HTR-8/SVneo (cell line): Measurements from ENCODE around the gene SAMD14.

Experiments used
- DNase-seq: peaks from one replicate; pipeline ENCODE4 v3.0.0; 2011; ENCODE audit warnings: low spot score, mixed read lengths; ENCODE audit not compliant: insufficient read length
- FAIRE-seq: peaks from 2 replicates; lab custom pipeline; 2011; peaks lifted over from hg19 to GRCh38; lab: Jason Lieb, UNC

The SAMD14 gene

DNA sequence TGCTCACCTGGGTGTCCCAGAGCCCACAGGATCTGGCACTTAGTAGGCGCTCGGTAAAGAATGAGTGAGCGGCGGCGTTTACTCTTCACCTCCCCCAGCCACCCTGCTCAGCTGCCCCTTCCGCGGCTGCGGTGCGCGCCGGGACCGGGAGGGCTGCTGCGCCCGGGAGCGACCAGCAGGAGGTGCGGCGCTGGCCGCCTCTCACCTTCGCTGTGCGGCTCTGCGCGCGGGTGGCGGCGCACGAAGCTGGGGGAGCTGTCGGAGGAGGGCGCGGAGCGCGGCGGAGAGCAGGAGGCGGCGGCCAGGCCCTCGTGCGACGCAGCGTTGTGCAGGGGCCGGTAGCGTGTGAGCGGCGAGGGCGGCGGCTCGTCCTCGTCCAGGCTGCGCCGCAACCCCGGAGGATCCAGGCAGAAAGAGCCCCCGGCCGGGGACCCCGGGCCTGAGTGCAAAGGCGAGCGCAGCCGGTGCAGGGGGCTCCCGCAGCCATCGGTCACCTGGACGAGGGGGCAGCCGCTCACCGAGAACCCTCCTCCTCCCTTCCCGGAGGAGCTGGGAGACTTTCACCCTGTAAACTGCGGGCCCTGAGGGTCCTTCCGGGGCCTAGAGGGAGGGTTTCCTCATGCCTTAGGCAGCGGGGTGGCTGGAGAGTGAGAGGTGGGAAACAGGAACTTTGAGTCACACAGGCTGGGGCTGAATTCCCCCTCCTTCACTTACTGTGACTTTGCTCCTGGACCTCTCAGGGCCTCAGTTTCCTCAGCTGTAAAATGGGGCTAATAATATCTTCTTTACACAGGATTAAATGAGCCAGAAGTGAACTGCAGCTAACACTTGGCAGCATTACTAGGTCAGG, 12.5 kb downstream of the SAMD14 start:
- DNase-seq, result no peak
- FAIRE-seq, result no peak

DNA sequence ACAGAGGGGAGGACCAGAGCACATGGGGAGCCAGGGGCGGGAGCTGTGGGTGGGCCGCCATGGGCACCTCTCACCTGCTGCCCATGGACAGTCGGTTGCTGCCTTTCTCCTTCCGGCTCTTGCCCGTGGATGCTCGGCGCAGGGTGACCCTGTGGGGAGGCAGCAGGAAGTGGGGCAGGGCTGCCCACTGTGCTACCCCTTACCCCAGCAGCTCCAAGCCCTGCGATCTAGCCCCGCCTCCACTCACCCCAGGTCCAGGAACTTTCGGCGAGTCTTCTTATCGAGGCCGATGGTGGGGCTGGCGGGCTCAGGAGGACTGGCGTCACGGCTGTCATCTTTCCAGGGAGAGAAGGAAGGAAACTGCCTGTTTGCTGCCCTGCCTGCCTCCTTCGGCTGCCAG, 14.2 kb downstream of the SAMD14 start:
- DNase-seq (no peak), FAIRE-seq (no peak)

DNA sequence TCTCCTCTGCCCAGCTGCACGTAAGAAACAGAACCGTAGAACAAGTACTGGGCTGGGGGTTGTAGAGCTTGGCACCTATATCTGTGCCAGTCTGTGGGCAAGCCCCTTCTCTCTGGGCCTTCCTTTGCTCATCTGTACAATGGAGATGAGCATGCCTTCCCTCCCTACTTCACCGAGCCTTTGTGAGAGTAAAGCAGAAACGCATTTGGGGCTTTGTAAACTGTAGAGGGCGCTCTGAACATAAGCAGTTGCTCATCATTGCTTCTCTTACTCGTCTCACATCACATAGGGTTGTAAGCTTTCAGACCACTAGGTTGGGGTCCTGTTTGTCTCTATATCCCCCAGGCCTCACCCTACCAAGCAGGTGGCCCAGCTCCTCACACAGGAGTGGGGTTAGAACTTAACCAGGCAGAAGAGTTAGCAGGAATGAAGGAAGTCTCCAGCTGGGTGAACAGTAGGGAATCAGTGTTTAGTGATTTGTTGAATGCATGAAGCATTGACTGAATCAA, 15.1 kb downstream of the SAMD14 start:
- peak; percentile 64 for FAIRE-seq

DNA sequence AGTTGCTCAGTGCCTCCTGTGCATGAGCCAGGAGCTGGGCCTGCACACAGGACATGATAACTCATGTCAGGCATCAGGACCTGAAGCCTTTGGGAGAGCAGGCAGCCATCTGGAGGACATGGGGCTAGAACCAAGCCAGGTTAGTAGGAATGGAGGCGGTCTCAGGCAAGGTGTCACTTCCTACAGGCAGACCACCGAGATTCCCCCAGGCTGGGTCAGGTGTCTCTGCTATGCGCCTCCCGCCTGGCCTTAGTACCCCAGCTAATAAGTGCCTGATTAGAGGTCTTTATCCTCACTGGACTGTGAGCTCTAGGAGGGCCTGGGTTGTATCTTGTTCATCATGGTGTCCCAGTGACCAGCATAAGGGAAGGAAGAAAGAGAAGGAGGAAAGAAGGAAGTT, 15.6 kb downstream of the SAMD14 start:
- DNase-seq, result no peak
- no peak for FAIRE-seq

More for the DNA sequence above, 15.1 kb downstream of the SAMD14 start:
- DNase-seq, result peak; percentile 73

DNA sequence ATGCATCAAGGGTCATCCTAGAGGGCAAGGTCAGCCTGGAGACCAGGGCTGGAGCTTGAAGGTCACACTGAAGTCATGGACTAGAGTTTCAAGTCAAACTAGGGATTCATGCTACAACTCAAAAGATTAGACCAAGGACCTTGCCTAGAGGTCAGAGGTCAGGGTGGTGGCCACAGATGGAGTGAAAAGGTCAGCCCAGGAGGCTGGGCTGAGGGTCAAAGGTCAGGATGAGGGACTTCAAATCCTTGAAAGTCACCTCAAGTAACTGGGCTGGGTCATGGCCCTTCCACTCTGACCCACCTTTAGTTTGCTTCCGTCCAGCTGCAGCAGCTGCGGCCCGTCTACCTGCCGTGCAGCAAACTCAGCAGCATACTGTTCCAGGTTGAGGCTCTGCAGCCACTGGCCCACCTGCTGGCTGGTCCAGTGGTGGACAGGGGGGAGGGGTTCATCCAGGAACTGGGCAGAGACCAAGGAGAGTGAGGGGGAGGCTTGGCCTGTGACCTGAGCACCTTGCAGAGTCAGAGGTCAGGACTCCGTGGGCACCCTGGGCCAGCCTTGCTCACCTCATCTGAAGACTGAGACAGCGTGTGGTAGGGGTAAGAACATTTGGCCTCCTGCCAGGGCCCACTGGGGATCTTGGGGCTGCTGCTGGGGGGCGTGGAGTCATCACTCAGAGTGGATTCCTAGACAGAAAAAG, 16.2 kb downstream of the SAMD14 start:
- DNase-seq (no peak), FAIRE-seq (no peak)

DNA sequence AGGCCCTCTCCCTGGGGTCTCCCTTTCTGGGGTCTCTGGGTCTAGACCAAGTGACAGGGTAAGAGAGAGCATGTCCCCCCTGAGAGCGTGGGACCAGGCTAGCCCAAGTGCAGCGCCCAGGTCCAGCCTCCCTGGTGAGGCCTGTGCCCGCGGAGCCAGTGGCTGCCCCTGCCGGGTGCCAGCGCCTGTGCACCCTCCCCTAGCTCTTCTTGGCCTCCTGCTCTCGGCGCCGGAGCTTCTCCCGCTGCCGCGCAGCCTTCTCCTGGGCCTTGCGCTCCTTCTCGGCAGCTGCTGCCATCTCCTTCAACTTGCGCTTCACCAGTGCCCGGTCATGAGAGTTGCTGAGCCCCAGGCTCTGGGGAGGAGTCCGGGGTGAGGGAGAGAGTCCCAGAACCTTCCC, 17.3 kb downstream of the SAMD14 start:
- FAIRE-seq, result no peak
- no peak for DNase-seq

DNA sequence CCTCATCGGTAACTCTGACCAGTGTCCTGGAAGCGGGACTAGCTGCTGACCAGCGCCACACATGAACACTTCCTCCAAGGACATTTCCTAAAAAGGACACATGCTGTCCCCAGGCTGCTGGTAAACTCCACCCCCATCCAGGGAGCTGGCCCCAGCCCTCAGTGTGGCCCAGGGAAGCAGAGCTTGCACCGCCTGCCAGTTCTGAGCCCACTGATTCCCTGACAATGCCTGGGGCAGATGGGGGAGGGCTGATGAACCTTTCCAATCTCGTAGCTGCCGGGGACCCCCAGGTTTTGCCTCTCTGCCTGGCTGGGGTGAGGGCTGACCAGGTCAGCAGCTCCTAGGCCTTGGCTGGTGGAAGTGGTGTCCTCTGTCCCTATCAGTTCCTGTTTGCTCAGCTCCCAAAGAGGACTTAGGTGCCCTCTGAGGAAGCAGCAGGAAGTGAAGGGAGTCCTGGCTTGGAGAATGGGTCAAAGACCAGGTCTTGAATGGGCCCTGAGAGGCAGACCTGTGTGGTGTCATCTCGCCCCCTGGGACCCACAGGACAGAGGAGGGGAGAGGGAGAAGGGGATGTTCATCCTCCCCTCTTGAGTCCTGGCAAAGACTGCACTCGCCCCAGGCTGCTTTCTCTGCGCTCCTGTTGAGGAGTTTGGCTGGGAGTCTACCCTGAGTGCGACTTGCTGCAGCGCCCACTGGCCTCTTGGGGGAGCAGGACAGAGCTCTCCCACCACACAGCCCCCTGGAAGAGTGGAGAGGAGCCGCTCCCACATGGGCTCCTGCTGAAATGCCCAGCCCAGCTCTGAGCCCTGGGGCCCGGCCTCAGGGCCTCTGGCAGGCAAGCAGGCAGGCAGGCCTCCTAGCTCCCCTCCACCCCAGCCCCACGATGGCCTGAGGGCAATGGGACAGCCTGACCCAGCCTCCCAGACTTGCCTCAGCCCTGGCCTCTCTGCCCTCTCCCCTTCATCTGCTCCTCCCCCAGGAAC, 18.0 kb downstream of the SAMD14 start:
- DNase-seq (no peak), FAIRE-seq (no peak)

DNA sequence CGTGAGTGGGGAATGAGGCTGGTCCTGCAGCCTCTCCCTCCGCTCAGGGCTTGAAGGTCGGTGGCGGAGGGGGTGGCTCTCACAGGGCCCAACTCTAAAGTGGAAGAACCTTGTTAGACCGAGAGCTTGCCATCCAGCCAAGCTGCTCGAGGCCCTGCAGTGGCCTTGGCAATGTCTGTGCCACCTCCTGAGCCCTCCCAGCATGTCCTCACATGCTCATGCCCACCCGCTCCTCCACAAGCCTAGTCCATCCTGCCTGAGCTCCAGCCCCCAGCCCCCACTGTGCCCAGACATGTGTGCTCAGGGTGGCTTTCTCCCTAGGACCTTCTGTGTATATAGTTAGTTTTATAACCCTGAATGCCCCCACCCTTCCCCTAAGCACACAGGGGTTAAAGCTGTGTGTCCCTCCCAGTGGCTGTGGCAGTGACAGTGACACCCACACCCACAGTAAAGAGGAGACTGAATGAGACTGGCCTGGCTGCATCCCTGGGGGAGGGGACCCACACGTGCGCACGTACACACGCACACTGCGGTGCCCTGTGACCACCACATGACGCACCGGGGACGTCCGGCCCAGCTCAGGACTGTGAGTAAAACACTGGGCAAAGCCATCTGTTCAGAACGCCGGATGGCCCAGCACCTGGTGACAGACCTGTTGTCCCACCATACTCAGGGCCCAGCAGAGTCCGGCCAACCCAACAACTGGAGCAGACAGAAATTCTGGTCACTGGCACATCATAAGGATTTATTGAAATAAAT, 19.2 kb downstream of the SAMD14 start:
- no peak for FAIRE-seq

DNA sequence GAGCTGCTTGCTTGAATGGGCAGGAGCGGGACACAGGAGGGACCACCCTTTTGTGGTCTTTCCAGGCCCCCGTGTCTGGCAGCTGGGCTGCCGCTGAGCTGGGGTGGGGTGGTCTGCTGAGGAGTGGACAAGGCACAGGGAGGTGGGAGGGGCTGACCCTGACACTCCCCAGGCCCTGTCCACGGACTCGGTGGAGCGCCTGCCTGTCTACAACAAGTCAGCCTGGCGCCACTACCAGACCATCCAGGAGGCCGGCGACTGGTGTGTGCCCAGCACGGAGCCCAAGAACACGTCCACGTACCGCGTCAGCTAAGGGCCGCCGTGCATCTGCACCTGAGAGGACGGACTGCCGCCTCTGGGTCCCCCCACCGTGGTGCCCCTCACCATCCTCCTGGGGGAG, 20.2 kb downstream of the SAMD14 start:
- DNase-seq, result no peak
- FAIRE-seq, result no peak

More for the DNA sequence above, 19.2 kb downstream of the SAMD14 start:
- DNase-seq, result no peak

DNA sequence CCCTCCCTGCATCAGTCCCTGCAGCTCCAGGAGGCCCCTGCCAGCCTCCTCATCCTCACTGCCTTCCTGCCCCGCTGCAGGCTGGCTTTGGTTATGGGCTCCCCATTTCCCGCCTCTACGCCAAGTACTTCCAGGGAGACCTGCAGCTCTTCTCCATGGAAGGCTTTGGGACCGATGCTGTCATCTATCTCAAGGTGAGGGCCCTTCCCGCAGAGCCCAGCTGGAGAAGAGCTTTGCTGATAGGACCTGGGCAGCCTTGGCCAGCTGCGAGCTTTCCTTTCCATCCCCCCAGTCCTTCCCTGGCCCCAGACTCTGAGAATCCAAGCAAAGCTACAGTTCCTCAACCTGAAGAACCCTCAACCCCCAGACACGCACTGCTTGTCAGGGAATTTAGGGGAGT, 20.8 kb downstream of the SAMD14 start:
- no peak for FAIRE-seq
- DNase-seq, result no peak

DNA sequence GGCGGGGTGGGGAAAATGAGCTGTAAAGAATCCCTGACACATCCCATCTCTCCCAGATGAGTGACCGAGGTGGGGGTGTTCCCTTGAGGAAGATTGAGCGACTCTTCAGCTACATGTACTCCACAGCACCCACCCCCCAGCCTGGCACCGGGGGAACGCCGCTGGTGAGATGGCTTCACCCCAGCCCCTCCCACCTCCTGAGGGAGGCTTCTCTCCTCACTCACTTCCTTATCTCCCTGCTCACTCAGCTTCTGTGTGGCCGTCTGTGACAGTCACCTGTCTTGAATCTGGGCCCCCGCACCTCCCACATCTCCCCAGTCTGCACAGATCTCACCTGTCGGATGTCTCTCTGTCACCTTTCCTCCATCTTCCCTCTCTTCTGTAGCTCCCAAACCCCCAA, 21.4 kb downstream of the SAMD14 start:
- no peak for FAIRE-seq

DNA sequence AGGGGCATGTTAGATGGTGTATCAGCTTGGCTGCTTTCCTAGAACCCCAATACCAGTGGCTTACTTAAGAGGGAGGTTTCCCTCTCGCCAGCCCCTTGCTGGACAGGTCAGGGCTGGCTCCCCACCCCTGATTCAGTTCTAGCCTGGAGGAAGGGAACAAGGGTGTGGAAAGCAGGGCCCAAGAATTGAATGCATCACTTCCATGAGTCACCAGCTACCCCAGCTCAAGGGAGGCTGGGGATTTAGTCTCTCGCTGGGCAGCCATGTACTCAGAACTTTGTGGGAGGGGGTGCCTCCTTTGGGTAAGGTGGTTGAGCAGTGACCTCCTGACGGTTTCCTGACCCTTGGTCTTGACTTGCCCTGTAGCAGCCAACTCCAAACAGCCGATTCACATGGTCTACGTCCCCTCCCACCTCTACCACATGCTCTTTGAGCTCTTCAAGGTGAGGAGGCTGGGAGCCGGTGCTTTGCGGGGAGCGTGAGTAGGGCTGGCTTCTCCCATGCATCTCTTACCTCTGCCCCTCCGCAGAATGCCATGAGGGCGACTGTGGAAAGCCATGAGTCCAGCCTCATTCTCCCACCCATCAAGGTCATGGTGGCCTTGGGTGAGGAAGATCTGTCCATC, 22.1 kb downstream of the SAMD14 start:
- FAIRE-seq (peak; percentile 4), DNase-seq (no peak)

More for the DNA sequence above, 21.4 kb downstream of the SAMD14 start:
- DNase-seq, result no peak

DNA sequence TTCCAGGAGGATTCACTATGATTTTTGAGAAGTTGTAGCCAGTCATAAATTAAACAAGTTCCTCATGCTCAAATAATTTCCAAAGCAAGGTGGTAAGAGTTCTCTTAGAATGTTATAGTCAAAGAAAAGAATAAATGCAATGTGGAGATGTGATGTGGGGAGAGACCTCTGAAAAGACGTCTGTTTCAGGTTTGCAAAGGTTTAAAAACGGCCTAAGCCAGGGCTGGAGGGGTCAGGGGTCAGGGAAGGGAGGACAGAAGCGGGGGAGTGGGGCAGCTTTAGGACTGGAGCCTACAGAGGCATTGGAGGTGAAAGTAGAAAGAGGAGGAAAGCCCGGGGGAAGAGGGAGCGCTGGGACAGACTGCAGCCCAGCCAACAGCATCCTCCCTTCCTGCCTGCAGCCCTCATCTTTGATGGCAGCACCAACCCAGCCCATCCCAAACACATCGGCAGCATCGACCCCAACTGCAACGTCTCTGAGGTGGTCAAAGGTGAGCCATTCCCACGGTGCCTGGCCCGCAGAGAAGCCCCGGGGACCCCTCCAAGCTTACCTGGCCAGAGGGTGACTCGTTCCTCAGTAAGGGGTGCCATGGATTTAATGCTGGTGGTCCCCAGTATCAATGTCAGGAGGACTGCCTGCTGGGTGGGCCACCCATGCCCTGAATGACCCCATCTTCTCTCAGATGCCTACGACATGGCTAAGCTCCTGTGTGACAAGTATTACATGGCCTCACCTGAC, 23.4 kb downstream of the SAMD14 start:
- DNase-seq (no peak), FAIRE-seq (no peak)

DNA sequence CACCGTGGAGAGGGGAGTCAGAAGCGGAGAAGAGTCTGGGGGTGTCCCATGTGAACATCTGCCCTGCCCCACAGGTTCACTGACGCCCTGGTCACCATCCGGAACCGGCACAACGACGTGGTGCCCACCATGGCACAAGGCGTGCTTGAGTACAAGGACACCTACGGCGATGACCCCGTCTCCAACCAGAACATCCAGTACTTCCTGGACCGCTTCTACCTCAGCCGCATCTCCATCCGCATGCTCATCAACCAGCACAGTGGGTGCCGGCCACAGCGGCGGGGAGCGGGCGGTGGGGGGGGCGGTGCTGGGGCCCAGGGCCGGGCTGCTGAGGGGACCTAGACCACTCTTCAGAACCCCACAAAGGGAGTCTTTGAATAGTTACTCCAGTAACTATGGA, 24.1 kb downstream of the SAMD14 start:
- DNase-seq (no peak), FAIRE-seq (no peak)

DNA sequence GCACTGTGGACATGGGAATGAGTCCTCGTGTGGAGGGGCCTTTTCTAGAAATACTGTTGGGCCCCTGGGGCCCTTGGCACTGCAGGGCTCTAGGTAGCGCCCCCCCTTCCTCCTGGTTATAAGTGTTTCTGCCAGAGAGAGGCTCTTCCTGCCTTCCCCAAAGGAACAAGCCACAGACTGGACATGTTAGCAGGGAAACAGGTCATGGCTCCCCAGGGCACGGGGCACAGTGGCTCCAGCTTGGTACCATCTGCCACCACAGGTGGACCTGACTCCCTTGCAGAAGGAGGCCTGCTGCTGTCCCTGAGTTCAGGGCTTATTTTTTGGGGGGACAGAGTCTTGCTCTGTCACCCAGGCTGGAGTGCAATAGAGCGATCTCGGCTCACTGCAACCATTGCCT, 26.0 kb downstream of the SAMD14 start:
- no peak for FAIRE-seq
- no peak for DNase-seq

DNA sequence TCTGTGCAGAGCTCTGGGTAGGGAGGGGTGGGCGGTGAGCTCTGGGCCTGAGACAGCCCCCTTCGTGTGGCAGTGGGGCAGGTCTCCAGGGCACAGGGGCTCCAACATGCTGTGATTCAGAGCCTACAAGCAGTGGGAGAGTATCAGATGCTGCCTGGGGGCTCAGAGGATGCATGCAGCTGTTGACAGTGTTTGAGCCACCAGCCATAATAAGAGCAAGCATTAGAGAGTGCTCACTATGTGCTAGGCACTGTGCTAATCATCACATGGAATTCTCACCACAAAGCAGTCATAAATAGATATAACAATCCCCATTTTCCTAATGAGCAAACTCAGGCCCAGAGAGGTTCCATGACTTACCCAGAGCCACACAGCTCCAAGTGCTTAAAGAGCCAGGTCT, 26.7 kb downstream of the SAMD14 start:
- no peak for DNase-seq
- FAIRE-seq, result no peak

DNA sequence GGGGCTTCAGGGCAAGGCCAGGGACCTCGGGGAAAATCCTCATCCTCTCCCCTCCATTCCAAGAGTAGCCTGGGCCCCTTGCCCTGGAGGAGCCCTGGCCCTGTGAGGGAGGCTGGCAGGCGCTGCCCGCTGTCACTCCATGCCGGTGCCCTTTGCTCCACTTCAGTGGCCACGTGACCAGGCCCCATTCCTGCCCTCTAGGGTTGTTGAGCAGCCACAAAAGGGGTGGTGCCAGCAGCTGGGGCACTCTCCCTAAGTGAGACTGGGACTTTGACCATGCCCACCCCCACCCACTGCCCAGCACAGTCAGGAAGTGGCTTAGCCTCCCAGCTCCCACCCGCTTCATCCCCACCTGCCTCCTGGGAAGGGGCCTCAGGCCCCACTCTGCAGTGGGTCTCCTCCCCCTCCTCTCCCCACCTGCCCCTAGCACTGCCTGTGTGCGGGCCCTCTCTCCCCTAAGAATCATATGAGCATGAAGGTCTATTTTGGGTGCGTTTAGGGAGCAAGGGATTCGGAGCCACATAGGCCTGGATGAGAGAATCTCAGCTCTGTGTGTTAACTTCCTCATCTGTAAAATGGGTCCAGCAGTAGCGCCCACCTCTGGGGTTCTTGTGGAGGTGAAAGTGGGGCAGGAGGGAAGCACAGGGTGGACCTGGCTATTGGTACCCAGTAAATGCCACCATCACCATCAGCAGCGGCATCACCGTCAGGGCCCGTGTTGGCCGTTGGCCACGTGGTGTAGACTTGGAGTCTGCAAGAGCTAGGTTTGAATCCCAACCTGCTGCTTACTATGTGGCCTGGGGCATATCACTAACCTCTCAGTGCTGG, 27.6 kb downstream of the SAMD14 start:
- DNase-seq (no peak), FAIRE-seq (peak; percentile 31)
